WERI-Rb-1 (cell line): Measurements from ENCODE around the gene MEIOB.

Experiments used
- DNase-seq: peaks from one replicate; pipeline ENCODE4 v3.0.0-alpha.2; 2020
- H3K27ac ChIP-seq: fragments of 250-450 bp; sonication (Bioruptor Pico); 2 replicates; pipeline ENCODE4 v1.5.1; 2020; ENCODE audit warnings: mild to moderate bottlenecking, moderate library complexity
- H3K27me3 ChIP-seq: fragments of 250-450 bp; sonication (Bioruptor Pico); 2 replicates; pipeline ENCODE4 v1.5.1; 2021; ENCODE audit warnings: mild to moderate bottlenecking, low read depth, moderate library complexity; ENCODE audit not compliant: insufficient read depth, severe bottlenecking
- H3K36me3 ChIP-seq: fragments of 250-450 bp; sonication (Bioruptor Pico); 2 replicates; pipeline ENCODE4 v1.5.1; 2020; ENCODE audit warnings: mild to moderate bottlenecking, moderate library complexity
- H3K4me3 ChIP-seq: 2 replicates; pipeline ENCODE4 v1.5.1; 2011; ENCODE audit warnings: low read depth, mild to moderate bottlenecking, control low read depth, low read length
- H3K9me3 ChIP-seq: fragments of 250-450 bp; sonication (Bioruptor Pico); 2 replicates; pipeline ENCODE4 v1.5.1; 2021; ENCODE audit warnings: mild to moderate bottlenecking, moderate library complexity; ENCODE audit not compliant: severe bottlenecking
- CTCF ChIP-seq: IDR thresholded peaks from 2 replicates; pipeline ENCODE4 v1.5.1; 2011; ENCODE audit warnings: low read depth, mild to moderate bottlenecking, control low read depth, inconsistent platforms, low read length

MEIOB gene

GRCh38 chr16:1863681-1864460 lies 8.1 kb downstream of the MEIOB start:
- Histone ChIP-seq H3K9me3 (no peaks in the 10 kb centered on the region), H3K27me3 (no peaks in the 10 kb centered on the region), H3K27ac (no peak overlapping the region), H3K4me3 (no peak overlapping the region), H3K36me3 (no peaks in the 10 kb centered on the region)
- DNase-seq, result no peak
- TF ChIP-seq CTCF, result peak; percentile 9; the same call in 1 of the 2 replicates

GRCh38 chr16:1862394-1862793 lies 9.6 kb downstream of the MEIOB start:
- Histone ChIP-seq H3K27me3 (no peaks in the 10 kb centered on the region), H3K9me3 (no peaks in the 10 kb centered on the region), H3K27ac (no peak overlapping the region), H3K4me3 (no peak overlapping the region), H3K36me3 (no peaks in the 10 kb centered on the region)
- no peak for TF ChIP-seq CTCF
- DNase-seq, result no peak

GRCh38 chr16:1861730-1862129 lies 10.2 kb downstream of the MEIOB start:
- no peak for TF ChIP-seq CTCF
- no peak for DNase-seq
- H3K9me3 ChIP-seq, result no peaks in the 10 kb centered on the region
- no peak overlapping the region for H3K4me3 ChIP-seq
- no peak overlapping the region for H3K27ac ChIP-seq
- no peaks in the 10 kb centered on the region for H3K27me3 ChIP-seq
- no peaks in the 10 kb centered on the region for H3K36me3 ChIP-seq

GRCh38 chr16:1859650-1860049 lies 12.3 kb downstream of the MEIOB start:
- H3K9me3 ChIP-seq, result no peaks in the 10 kb centered on the region
- no peak for TF ChIP-seq CTCF
- DNase-seq, result no peak
- H3K4me3 ChIP-seq, result no peak overlapping the region
- H3K36me3 ChIP-seq, result no peaks in the 10 kb centered on the region
- H3K27me3 ChIP-seq, result no peaks in the 10 kb centered on the region
- H3K27ac ChIP-seq, result no peak overlapping the region

- DNase-seq, result no peak
- Histone ChIP-seq H3K9me3 (no peaks in the 10 kb centered on the region), H3K36me3 (no peaks in the 10 kb centered on the region), H3K27me3 (no peaks in the 10 kb centered on the region), H3K4me3 (no peak overlapping the region), H3K27ac (no peak overlapping the region)
- no peak for TF ChIP-seq CTCF
Observed at GRCh38 chr16:1858189-1858865, 13.6 kb downstream of the MEIOB start.
